ENCODE measurements around the gene BRPF1.

GRCh38 chr3:9695345-9695744, 36.2 kb upstream of the BRPF1 start:
- TF ChIP-seq POLR2AphosphoS5 (IDR thresholded peaks at IDR 0.05; ENCODE audit: low read depth, low read length): no peak
- TF ChIP-seq POLR2A (IDR thresholded peaks at IDR 0.05; ENCODE audit: borderline replicate concordance, extremely low read depth, insufficient read depth, insufficient read length): no peak
